KBM-7 (cell line): ENCODE measurements around the gene USP7.
"Not testable (repeated sequence)": the region's sequence is repeated elsewhere in the genome, so short reads cannot be mapped to it uniquely, and the experiment has no call there.

Source experiments
- DNase-seq: peaks from one replicate; pipeline ENCODE4 v3.0.0-alpha.2; 2015
- in situ Hi-C: fragments of 300-500 bp; cut with MboI; formaldehyde crosslinking; loops from 2 replicates; pipeline ENCODE4 v1.14.3; 2020; ENCODE audit warnings: low sequenced_read_pairs, low pct_unique_long_range_greater_than_20kb, mixed read lengths

USP7 gene

DNA sequence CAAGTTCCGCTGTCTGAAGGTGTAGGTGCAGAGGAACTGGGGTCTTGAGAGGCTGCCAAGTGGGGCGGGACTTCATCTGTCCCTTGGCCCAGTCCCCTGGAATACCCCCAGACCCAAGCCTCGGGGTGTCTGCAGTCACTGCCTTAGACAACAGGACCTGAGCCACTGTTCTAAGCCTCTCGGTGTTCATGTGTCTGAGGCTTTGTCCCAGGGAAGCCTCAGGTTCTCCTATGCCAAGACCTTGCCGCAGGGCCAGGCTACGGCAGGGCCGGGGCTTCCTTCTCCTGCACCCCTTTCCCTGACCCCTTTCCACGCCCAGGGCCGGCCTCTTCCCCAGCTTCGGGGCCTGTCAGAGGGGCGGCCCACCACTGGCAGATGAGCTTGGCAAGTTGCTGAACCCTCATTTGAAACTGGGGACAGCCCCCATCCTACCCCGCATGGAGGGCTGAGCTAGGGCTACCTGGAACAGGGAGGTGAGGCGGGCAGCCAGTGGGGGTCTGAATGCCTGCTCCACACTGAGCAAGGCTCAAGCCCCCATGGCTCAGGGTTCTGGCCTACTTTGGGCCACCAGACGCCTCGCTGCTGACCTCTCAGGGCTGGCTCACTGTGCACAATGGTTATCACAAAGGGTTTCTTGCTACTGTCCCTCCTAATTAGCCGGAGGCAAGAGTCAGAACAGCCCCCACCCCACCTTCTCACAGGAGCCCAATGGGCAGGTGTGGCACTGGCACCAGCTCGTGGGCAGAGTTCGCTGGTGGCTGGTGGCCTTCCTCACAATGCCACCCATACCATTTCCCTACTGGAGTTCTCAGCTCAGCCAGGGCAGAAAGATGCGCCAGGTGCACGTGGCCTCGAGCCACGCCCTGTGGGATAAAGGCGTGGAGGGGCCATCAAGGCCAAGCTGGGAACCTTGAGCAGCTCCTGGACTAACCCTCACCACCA, 74.5 kb downstream of the USP7 start:
- in situ Hi-C loops = loop anchor here (25.0 kb wide), 1 partner anchor 227 kb away; the partner anchor contains the start of gene ABAT
- DNase-seq = no peak

DNA sequence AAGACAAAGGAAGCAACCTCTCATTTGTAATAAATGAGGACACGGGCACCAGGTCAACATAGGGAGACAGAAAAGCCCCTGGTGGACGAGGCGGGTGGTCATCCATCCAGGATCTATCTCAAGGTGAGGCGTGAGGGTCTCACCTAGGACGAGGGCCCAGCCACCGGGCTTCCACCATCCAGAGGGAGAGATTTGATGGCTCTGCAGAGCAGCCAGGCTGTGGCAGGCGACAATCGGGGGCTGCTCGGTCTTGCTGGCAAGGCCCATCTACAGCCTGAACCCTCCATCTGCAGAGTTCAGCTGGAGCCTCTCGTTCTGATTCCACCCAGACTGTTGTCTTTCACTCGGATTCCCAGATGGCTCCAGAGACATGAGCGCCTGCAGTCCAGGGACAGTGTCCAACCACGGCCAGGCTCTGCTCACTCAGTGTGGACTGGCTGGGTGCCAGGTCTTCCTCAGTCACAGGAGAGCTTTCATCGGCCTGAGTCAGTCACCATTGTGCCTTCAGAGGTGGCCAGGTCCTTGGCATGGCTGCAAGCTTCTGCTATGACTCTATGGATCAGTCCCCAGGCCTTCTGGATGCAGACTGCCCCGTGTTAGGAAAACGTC, 75.7 kb downstream of the USP7 start:
- in situ Hi-C loops = loop anchor here (25.0 kb wide), 1 partner anchor 226 kb away; the partner anchor contains the start of gene ABAT

DNA sequence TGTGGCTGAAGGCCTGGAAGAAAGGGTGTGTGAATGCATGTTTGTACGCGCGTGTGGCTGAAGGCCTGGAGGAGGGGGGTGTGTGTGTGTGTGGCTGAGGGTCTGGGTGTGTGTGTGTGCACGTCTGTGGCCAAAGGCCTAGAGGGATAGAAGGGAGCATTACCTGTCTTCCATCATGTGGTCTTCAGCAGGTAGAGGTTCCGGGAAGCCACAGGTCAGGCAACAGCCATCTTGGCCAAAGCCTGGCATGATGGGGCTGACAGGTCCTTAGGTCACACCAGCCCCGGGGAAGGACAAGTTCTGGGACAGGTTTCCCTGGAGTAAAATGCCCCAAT, 76.3 kb downstream of the USP7 start:
- in situ Hi-C loops = loop anchor here (25.0 kb wide), 1 partner anchor 225 kb away; the partner anchor contains the start of gene ABAT
- DNase-seq = no peak

More for the DNA sequence above, 75.7 kb downstream of the USP7 start:
- no peak for DNase-seq

DNA sequence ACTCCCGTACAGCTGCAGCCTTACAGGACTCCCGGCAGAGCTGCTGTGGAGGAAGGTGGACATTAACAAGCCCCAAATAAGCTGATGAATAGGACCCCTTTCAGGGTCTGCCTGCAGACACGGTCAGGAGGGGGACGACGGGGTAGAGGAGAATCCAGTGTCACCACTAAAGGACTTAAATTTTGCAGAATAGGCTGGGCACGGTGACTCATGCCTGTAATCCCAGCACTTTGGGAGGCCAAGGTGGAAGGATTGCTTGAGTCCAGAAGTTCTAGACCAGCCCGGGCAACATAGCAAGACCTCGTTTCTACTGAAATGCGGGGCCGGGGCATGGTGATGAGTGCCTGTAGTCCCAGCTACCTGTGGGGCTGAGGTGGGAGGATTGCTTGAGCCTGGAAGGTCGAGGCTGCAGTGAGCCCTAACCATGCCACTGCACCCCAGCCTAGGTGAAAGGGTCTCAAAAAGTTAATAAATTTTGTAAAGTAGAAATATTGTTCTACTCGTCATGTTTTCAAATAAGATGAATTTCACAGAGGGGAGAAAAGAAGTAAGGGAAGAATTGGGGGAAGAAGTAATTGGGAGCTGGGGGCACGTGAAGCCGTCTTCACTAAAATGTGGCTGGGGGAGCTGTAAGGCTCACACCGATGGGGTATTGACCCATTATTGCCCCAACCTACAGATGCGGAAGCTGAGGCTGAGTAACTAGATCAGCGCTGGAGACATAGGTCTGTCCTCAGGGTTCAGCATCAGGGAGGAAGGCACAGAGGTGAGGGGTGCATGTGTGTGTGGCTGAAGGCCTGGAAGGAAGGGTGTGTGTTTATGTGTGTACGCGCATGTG, 76.9 kb downstream of the USP7 start:
- in situ Hi-C loops = loop anchor here (25.0 kb wide), 1 partner anchor 225 kb away; the partner anchor contains the start of gene ABAT
- no peak for DNase-seq

DNA sequence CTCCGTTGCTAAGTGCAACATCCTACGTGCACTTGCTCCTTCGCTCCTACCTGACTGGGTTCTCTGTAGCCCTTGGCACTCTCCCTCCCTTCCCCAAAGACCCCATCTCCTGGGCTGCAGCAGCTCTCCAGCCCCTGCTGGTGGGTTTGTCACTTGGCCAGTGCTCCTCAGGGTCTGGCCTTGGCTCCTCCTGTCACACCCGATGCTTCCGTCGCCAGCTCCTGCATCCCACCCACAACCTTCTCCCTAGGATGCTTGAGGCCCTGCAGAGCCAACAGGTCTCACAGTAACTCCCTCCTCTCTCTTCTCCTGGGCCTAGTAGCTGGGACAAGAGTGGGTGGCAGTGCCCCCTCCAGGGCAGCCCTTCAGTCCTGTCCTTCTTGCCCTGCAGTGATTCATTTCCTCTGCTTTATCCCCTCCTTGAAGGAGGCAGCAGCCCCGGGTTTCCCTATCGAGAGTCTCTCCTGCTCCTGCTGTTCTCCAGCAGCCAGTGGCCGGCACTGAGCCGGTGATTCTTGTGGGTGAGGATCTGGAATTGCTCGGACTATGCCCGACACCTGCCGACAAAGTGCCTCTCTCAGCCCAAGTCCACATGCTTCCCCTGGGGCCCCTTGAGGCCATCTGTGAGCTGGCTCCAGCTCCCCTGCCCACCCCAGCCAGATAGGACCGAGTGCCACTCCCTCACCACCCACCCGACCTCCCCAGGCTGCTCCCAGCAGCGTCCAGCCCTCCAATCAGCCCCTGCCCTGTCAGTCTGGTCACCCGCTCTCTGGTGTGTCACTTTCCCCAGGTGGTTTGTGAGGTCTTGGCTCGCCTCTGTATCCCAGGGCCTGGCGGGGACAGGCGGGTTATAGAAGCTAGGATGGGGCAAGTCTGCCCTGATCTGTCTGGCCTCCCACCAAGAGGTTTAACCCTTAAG, 77.8 kb downstream of the USP7 start:
- in situ Hi-C loops = loop anchor here (25.0 kb wide), 1 partner anchor 224 kb away; the partner anchor contains the start of gene ABAT
- no peak for DNase-seq

DNA sequence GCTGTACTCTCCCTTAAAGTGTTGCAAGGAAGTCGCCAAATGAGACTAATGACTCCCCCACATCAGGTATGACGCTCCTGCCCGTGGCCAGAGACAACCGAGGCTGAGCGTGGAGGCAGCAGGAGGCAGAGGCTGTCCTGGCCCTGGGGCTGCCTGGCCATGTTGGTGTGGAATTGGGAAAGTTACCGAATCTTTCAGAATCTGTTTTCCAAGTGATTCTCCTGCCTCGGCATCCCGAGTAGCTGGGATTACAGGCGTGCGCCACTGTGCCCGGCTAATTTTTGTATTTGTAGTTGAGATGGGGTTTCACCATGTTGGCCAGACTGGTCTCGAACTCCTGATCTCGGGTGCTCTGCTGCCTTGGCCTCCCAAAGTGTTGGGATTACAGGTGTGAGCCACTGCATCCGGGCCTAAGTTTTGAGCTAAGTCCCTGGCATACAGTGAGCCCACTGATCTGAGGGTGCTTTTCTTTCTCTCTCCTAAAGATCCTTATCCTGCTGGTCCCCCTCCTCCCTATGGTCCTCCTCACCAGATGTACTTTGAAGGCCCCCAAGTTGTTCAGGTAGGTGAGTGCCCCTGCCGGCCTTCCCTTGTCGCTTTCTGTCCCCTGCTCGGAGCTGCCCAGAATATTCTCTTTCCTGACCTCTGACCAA, 80.9 kb downstream of the USP7 start:
- no peak for DNase-seq
- in situ Hi-C loops = loop anchor here (25.0 kb wide), 1 partner anchor 221 kb away; the partner anchor contains the start of gene ABAT

DNA sequence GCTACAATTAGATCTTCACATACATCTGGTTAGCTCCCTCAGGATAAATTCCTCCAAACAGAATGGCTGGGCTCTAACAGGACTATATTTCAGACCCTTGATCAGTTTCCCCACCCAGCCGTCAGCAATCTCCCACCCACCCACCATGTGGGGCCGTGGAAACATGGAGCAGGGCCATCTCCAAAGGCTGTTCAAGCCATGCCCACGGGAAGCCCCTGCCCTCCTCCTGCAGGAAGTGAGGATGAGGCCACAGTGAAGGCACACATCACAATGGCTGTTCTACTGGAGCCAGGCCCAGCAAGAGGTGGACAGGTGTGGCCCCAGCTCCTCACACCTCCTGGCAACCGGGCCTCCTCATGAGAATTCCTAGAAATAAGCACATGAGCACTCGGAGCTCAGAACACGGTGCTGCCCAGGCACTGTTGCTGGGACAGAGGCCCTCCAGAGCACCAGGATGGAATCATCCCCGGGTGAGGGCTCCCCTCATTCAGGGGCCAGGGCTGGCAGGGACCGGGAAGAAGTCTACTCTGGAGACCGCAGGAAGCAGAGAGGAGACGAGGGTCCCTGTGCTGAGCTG, 81.6 kb downstream of the USP7 start, which contains the start of gene LITAFD:
LITAFD (plus strand) TSS at position 311 of the 577 bp plus-strand sequence. CDS start 2,005 bp downstream, outside the sequence.
- in situ Hi-C loops = loop anchor here (25.0 kb wide), 1 partner anchor 220 kb away; the partner anchor contains the start of gene ABAT
- DNase-seq = no peak

DNA sequence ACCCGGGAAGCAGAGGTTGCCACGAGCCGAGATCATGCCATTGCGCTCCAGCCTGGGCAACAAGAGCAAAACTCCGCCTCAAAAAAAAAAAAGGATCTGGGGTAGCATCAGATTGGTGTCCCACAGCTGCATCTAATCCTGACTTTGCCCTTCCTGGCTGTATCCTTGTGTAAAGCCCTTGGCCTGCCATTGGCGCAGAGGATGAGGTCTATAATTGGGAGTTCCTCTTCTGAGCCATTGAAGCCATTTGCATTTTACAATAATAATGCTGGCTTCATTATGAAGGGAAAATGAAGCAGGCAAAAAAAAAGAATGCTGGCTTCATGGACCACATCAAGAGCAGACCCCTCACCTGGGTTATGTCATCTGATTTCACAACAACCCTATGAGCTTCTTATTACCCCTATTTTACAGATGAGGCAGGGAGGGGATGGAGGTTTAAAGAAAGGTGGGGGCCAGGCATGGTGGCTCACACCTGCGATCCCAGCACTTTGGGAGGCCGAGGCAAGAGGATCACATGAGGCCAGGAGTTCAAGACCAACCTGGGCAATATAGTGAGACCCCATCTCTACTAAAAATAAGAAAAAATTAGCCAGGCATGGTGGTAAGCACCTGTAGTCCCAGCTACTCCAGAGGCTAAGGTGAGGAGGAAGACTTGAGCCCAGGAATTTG, 82.7 kb downstream of the USP7 start:
- in situ Hi-C loops = loop anchor here (25.0 kb wide), 1 partner anchor 219 kb away; the partner anchor contains the start of gene ABAT
- DNase-seq = no peak

DNA sequence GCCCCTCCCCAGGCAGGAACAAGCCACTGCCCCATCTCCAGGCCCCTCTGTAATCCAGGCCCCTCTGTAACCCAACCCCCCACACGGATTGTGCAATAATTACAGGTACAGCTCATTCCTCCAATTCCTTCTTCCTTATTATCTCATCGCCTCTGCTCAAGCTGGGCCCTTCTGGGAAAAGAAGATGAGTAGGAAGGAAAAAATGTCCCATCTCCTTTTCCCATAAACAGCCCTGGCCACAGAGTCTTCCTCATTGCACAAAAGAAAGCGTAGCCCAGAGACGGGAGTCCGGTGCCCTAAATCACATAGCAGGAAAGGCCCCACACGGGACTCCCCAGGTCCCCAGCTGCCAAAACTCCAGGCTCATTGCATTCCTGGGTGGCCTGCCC, 85.2 kb downstream of the USP7 start:
- in situ Hi-C loops = loop anchor here (25.0 kb wide), 1 partner anchor 216 kb away; the partner anchor contains the start of gene ABAT
- no peak for DNase-seq

DNA sequence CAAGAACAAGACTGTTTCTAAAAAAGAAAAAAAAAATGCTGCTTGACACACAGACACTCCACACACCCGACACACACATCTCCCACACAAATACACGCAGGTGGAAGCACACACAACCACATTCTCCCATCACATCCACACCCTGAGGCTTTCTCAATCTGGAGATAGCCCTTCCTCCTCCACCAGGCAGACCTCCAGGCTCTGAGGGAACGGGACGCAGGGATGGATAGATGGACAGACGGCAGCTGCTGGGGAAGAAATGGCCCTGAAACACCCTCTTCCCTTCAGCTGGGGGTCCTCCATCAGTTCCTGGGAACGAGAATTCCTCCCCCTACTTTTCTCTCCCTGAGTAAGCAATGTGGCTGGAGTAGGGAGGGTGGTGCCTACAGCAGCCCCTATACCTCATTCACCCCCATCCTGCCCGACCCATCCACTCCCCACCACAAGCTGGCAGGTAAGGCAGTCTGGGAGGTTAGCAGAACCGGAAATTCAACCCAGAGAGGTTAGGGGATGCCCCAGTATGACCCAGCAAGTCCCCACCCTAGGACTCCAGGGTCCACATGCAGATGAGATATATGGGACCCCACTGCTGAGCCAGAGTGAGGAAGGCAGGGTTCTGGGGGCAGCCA, 85.7 kb downstream of the USP7 start:
- no peak for DNase-seq
- in situ Hi-C loops = loop anchor here (25.0 kb wide), 1 partner anchor 216 kb away; the partner anchor contains the start of gene ABAT

DNA sequence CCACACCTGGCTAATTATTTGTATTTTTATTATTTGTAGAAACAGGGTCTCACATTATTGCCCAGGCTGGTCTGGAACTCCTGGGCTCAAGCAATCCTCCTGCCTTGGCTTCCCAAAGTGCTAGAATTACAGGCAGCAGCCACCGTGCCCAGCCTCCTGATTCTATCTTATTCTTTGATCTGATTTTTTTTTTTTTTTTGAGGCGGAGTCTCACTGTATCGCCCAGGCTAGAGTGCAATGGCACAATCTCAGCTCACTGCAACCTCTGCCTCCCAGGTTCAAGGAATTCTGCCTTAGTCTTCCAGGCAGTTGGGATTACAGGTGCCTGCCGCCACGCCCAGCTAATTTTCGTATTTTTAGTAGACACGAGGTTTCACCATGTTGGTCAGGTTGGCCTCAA, 88.4 kb downstream of the USP7 start:
- not testable (repeated sequence) for DNase-seq
- in situ Hi-C loops = loop anchor here (25.0 kb wide), 1 partner anchor 213 kb away; the partner anchor contains the start of gene ABAT

DNA sequence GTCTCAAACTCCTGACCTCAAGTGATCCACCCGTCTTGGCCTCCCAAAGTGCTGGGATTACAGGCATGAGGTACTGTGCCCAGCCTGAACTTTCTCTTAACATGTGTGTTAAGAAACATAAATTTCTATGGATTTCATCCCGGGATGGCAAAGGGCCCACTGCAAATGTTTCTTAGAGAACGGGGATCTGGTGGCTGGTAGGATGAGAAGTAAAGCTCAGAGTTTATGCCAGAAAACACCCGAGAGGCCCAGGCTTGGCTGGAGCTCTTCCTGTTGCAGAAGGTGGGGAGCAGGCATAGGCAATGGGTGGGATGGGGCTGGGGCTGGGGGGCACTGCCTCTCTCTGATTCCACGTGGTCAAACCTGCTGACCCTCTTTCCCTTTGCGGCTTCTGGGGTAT, 89.3 kb downstream of the USP7 start:
- no peak for DNase-seq
- in situ Hi-C loops = no loop called here

DNA sequence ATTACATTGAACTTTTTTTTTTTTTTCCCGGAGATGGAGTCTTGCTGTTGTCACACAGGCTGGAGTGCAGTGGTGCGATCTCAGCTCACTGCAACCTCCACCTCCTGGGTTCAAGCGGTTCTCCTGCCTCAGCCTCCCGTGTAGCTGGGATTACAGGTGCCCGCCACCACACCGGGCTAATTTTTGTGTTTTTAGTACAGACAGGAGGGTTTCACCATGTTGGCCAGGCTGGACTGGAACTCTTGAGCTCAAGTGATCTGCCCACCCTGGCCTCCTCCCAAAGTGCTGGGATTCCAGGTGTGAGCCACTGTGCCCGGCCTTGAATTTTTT, 89.9 kb downstream of the USP7 start:
- DNase-seq, in situ Hi-C loops: not testable (repeated sequence)

DNA sequence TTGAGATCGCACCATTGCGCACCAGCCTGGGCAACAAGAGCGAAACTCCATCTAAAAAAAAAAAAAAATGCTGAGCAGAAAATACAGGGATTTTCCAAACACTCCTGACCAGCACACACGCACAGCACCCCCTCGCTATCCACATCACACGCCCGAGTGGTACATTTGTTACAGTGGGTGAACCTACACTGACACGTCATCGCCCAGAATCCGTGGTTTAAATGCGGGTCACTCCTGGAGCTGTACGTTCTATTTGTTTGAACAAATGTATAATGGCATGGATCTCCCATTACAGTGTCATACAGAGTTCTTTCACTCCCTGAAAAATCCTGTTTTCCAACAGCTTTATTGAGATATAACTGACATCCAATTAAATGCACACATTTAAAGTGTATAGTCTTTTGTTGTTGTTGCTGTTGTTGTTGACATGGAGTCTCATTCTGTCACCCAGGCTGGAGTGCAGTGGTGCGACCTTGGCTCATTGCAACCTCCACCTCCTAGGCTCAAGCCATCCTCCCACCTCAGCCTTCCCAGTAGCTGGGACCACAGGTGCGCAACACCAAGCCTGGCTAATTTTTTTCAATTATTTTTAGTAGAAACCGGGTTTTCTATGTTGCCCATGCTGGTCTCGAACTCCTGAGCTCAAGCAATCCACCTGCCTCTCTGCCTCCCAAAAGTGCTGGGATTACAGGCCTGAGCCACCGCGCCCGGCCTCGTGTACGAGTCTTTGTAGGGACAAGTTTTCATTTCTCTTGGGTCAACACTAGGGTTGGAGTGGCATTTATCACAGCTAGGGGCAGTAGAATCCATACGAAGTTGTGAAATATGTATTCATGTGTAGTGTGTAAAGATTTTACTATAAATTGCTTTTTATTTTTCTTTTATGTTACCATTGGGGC, 90.5 kb downstream of the USP7 start:
- no peak for DNase-seq
- in situ Hi-C loops = no loop called here

DNA sequence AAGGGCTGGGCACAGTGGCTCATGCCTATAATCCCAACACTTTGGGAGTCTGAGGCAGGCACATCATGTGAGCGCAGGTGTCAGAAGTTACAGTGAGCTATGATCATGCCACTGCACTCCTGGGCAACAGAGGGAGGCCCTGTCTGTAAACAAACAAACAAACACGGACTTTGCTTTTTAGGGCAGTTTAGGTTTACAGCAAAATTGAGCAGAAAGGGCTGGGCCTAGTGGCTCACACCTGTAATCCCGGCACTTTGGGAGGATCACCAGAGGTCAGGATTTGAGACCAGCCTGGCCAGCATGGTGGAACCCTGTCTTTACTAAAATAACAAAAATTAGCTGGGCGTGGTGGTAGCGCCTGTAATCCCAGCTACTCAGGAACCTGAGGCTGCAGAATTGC, 91.6 kb downstream of the USP7 start:
- in situ Hi-C loops = no loop called here
- DNase-seq = no peak

DNA sequence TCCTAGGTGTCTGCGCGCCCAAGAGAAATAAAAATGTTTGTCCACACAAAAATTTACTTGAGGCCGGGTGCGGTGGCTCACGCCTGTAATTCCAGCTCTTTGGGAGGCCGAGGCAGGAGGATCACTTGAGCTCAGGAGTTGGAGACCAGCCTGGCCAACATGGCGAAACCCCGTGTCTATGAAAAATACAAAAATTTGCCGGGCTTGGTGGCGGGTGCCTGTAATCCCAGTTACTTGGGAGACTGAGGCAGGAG, 93.8 kb downstream of the USP7 start:
- DNase-seq, in situ Hi-C loops: not testable (repeated sequence)
